Panc1 (cell line): ENCODE data around the gene STX12.

Experiments used
- CTCF ChIP-seq: fragments of 450-650 bp; IDR thresholded peaks from 2 replicates; pipeline ENCODE4 v1.5.1; 2017; ENCODE audit warnings: mild to moderate bottlenecking
- REST ChIP-seq, 2 experiments: IDR thresholded peaks; 2 replicates each; pipeline ENCODE4 v1.6.1; 2011 to 2012; ENCODE audit warnings: low read depth in 2 of 2, control low read depth in 1 of 2, low read length in 1 of 2, mild to moderate bottlenecking in 1 of 2, moderate library complexity in 1 of 2; ENCODE audit not compliant: insufficient read depth in 1 of 2
- SIN3A ChIP-seq: IDR thresholded peaks from 2 replicates; pipeline ENCODE4 v1.6.1; 2012; ENCODE audit warnings: low read depth, mild to moderate bottlenecking, low read length, moderate library complexity, borderline replicate concordance; ENCODE audit not compliant: insufficient read depth

- TF ChIP-seq CTCF (no peak), REST (IDR thresholded peaks at IDR 0.05; ENCODE audit: insufficient read depth in 1 of 2, low read depth in 2 of 2, low read length in 1 of 2) (no peak), SIN3A (no peak)
These were observed 89.0 kb downstream of the STX12 start for GRCh38 chr1:27862004-27862403.
